SH-SY5Y (cell line): ENCODE measurements around the gene LHFPL5.

Experiments used
- GATA2 ChIP-seq: IDR thresholded peaks from 2 replicates; pipeline ENCODE4 v1.6.1; 2011; ENCODE audit warnings: mild to moderate bottlenecking, low read depth, low read length
- GATA3 ChIP-seq: IDR thresholded peaks from 2 replicates; pipeline ENCODE4 v1.6.1; 2011; ENCODE audit warnings: low read depth, mild to moderate bottlenecking, low read length, moderate library complexity

DNA sequence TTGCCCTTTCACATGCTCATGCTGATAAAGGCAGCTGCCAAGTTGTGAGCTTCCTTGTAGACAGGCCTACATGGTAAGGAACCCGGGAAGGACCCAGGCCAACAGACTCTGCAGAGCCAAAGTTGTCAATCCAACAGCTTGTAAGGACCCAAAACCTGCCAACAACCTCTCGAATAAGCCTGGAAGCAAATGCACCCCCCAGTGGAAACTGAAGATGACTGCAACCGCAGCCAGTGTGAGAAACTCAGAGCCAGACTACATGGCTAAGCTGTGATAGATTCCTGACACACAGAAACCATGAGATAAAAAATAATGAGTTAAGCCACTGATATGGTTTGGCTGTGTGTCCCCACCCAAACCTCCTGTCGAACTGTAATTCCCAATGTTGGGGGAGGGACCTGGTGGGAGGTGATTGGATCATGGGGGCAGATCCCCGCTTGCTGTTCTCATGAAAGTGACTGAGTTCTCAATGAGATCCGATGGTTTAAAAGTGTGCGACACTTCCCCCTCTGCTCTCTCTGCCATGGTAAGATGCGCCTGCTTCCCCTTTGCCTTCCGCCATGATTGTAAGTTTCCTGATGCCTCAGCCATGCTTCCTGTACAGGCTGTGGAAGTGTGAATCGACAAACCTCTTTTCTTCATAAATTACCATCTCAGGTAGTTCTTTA is 47.6 kb upstream of the LHFPL5 start:
- TF ChIP-seq GATA2 (no peak), GATA3 (no peak)
